PC-9 (cell line): ENCODE results near the gene SCO1. TPM values are rescaled to one million over a fixed set of nuclear protein-coding genes. Genes with fewer than 3 reads are reported as not detected.

Experiments used
- BruUV-seq: library from RNA; stranded (reverse); fragments of 400-500 nt; replicated peaks from 2 replicates; lab custom pipeline; 2021; lab: Mats Ljungman, UMichigan
- CTCF ChIA-PET: fragments of 300-600 bp; sonication (Branson Sonifier 250); formaldehyde crosslinking; loops from one replicate; lab custom pipeline; 2022; ENCODE audit warnings: antibody characterized with exemption; lab: Charles Lee
- POLR2A ChIA-PET: fragments of 300-600 bp; sonication (Branson Sonifier 250); formaldehyde crosslinking; loops from one replicate; lab custom pipeline; 2022; ENCODE audit warnings: antibody characterized with exemption; ENCODE audit not compliant: unreplicated experiment; lab: Charles Lee
- DNase-seq, 2 experiments: peaks; one replicate each; pipeline versions ENCODE4 v3.0.0 to v3.0.0-alpha.2; 2015 to 2022; ENCODE audit warnings: mixed read lengths in 1 of 2
- H2AFZ ChIP-seq: fragments of 200-600 bp; sonication (generic); 2 replicates; pipeline ENCODE4 v1.8.1; 2017; ENCODE audit warnings: antibody characterized with exemption
- H3F3A ChIP-seq: fragments of 200-600 bp; sonication (generic); 2 replicates; pipeline ENCODE4 v1.8.1; 2017; ENCODE audit warnings: antibody characterized with exemption, mild to moderate bottlenecking, low read depth; ENCODE audit not compliant: insufficient read depth
- H3K27ac ChIP-seq: fragments of 200-600 bp; sonication (generic); 2 replicates; pipeline ENCODE4 v1.6.1; 2016; ENCODE audit warnings: mixed run types
- H3K27me3 ChIP-seq: fragments of 200-600 bp; sonication (generic); 2 replicates; pipeline ENCODE4 v1.6.1; 2016; ENCODE audit warnings: low read depth, mixed run types; ENCODE audit not compliant: insufficient read depth
- H3K36me3 ChIP-seq: fragments of 200-600 bp; sonication (generic); 2 replicates; pipeline ENCODE4 v1.6.1; 2016; ENCODE audit warnings: low read depth, mixed run types
- H3K4me1 ChIP-seq: fragments of 200-600 bp; sonication (generic); replicated peaks from 2 replicates; pipeline ENCODE4 v1.6.1; 2016; ENCODE audit warnings: mixed run types; ENCODE audit not compliant: insufficient read depth
- H3K4me2 ChIP-seq: fragments of 200-600 bp; sonication (generic); 2 replicates; pipeline ENCODE4 v1.6.1; 2017; ENCODE audit warnings: mixed run types
- H3K4me3 ChIP-seq: fragments of 200-600 bp; sonication (generic); 2 replicates; pipeline ENCODE4 v1.6.1; 2016; ENCODE audit warnings: mixed run types
- H3K79me2 ChIP-seq: fragments of 200-600 bp; sonication (generic); 2 replicates; pipeline ENCODE4 v1.6.1; 2017; ENCODE audit warnings: low read depth, mixed run types
- H3K9me2 ChIP-seq: fragments of 200-600 bp; sonication (generic); 2 replicates; pipeline ENCODE4 v1.8.1; 2017; ENCODE audit warnings: mild to moderate bottlenecking; ENCODE audit not compliant: insufficient read depth
- H3K9me3 ChIP-seq: fragments of 200-600 bp; sonication (generic); 2 replicates; pipeline ENCODE4 v1.8.1; 2016; ENCODE audit warnings: low read depth; ENCODE audit not compliant: insufficient read depth
- H4K20me1 ChIP-seq: fragments of 200-600 bp; sonication (generic); 2 replicates; pipeline ENCODE4 v1.8.1; 2017; ENCODE audit not compliant: insufficient read depth
- CTCF ChIP-seq: fragments of 200-600 bp; sonication (generic); conservative IDR thresholded peaks from 2 replicates; pipeline ENCODE4 v1.6.1; 2017; ENCODE audit warnings: mixed run types, antibody characterized with exemption, mild to moderate bottlenecking, moderate library complexity
- EZH2 ChIP-seq: fragments of 200-600 bp; sonication (generic); IDR thresholded peaks from 2 replicates; pipeline ENCODE4 v1.8.0; 2017; ENCODE audit warnings: antibody characterized with exemption, low read depth
- intact Hi-C: fragments of 100-400 bp; cut with micrococcal nuclease; formaldehyde crosslinking; loops from one replicate; pipeline ENCODE4 v1.10.0; 2022; ENCODE audit not compliant: unreplicated experiment
- total RNA-seq: library from RNA; stranded (reverse); gene quantifications from 2 replicates; pipeline ENCODE4 v1.2.3, GENCODE V29; 2021

The SCO1 gene
- total RNA-seq, 1 experiment from 2014 or later: 39.6 TPM

- DNase-seq: no peak
- no peaks in the 10 kb centered on the region for H3F3A ChIP-seq
- no peaks in the 10 kb centered on the region for H3K4me1 ChIP-seq
- peaks cover 21% of the 10 kb centered on the region; the same call in 1 of the 2 replicates for H3K27me3 ChIP-seq
- POLR2A ChIA-PET: no interaction called here
- no peaks in the 10 kb centered on the region for H3K9me2 ChIP-seq
- no peaks in the 10 kb centered on the region for H3K36me3 ChIP-seq
- H3K9me3 ChIP-seq: no peaks in the 10 kb centered on the region
- H4K20me1 ChIP-seq: no peaks in the 10 kb centered on the region
- no peak overlapping the region for H2AFZ ChIP-seq
- no peak overlapping the region for H3K27ac ChIP-seq
- CTCF ChIA-PET: no interaction called here
- H3K4me2 ChIP-seq: no peak overlapping the region
- H3K79me2 ChIP-seq: no peaks in the 10 kb centered on the region
- intact Hi-C loops: no loop called here
- no TSS peak for BruUV-seq
- TF ChIP-seq EZH2 (no peak), CTCF (no peak)
- H3K4me3 ChIP-seq: no peak overlapping the region
Observed at GRCh38 chr17:10724546-10725195, 27.3 kb upstream of the SCO1 start.

- Histone ChIP-seq H3K79me2 (no peaks in the 10 kb centered on the region), H3K4me3 (no peak overlapping the region), H2AFZ (no peak overlapping the region), H3K27me3 (peaks cover 4% of the 10 kb centered on the region; the same call in 1 of the 2 replicates), H3K27ac (no peak overlapping the region), H3K4me2 (no peak overlapping the region), H3K9me2 (no peaks in the 10 kb centered on the region), H4K20me1 (no peaks in the 10 kb centered on the region), H3K4me1 (no peaks in the 10 kb centered on the region), H3K36me3 (no peaks in the 10 kb centered on the region), H3K9me3 (no peaks in the 10 kb centered on the region), H3F3A (no peaks in the 10 kb centered on the region)
- no TSS peak for BruUV-seq
- CTCF ChIA-PET: no interaction called here
- POLR2A ChIA-PET: no interaction called here
- intact Hi-C loops: no loop called here
- no peak for DNase-seq
- TF ChIP-seq EZH2 (no peak), CTCF (no peak)
Observed at GRCh38 chr17:10718547-10718946, 21.2 kb upstream of the SCO1 start.

- POLR2A ChIA-PET: no interaction called here
- no peaks in the 10 kb centered on the region for H3K4me1 ChIP-seq
- no peaks in the 10 kb centered on the region for H3F3A ChIP-seq
- no peak overlapping the region for H3K27ac ChIP-seq
- BruUV-seq: no TSS peak
- intact Hi-C loops: no loop called here
- no peak overlapping the region for H3K4me3 ChIP-seq
- H3K9me3 ChIP-seq: no peaks in the 10 kb centered on the region
- TF ChIP-seq EZH2 (no peak), CTCF (no peak)
- H4K20me1 ChIP-seq: no peaks in the 10 kb centered on the region
- no peaks in the 10 kb centered on the region for H3K36me3 ChIP-seq
- no peaks in the 10 kb centered on the region for H3K27me3 ChIP-seq
- CTCF ChIA-PET: no interaction called here
- no peak overlapping the region for H2AFZ ChIP-seq
- no peak for DNase-seq
- H3K4me2 ChIP-seq: no peak overlapping the region
- H3K9me2 ChIP-seq: no peaks in the 10 kb centered on the region
- H3K79me2 ChIP-seq: no peaks in the 10 kb centered on the region
Observed at GRCh38 chr17:10716218-10716617, 18.9 kb upstream of the SCO1 start.
